HG02623 (cell line): Measurements from ENCODE around the gene FREM1.
"Not testable (repeated sequence)": the region's sequence is repeated elsewhere in the genome, so short reads cannot be mapped to it uniquely, and the experiment has no call there.

Source experiments
- ATAC-seq: cut with Tn5 transposase; IDR thresholded peaks from one replicate; pipeline ENCODE4 v1.9.1; 2021; ENCODE audit warnings: moderate library complexity; ENCODE audit not compliant: unreplicated experiment

FREM1 gene, protein sequence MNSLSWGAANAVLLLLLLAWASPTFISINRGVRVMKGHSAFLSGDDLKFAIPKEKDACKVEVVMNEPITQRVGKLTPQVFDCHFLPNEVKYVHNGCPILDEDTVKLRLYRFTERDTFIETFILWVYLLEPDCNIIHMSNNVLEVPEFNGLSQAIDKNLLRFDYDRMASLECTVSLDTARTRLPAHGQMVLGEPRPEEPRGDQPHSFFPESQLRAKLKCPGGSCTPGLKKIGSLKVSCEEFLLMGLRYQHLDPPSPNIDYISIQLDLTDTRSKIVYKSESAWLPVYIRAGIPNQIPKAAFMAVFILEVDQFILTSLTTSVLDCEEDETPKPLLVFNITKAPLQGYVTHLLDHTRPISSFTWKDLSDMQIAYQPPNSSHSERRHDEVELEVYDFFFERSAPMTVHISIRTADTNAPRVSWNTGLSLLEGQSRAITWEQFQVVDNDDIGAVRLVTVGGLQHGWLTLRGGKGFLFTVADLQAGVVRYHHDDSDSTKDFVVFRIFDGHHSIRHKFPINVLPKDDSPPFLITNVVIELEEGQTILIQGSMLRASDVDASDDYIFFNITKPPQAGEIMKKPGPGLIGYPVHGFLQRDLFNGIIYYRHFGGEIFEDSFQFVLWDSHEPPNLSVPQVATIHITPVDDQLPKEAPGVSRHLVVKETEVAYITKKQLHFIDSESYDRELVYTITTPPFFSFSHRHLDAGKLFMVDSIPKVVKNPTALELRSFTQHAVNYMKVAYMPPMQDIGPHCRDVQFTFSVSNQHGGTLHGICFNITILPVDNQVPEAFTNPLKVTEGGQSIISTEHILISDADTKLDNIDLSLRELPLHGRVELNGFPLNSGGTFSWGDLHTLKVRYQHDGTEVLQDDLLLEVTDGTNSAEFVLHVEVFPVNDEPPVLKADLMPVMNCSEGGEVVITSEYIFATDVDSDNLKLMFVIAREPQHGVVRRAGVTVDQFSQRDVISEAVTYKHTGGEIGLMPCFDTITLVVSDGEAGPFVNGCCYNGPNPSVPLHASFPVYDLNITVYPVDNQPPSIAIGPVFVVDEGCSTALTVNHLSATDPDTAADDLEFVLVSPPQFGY (N-terminal part only)

DNA sequence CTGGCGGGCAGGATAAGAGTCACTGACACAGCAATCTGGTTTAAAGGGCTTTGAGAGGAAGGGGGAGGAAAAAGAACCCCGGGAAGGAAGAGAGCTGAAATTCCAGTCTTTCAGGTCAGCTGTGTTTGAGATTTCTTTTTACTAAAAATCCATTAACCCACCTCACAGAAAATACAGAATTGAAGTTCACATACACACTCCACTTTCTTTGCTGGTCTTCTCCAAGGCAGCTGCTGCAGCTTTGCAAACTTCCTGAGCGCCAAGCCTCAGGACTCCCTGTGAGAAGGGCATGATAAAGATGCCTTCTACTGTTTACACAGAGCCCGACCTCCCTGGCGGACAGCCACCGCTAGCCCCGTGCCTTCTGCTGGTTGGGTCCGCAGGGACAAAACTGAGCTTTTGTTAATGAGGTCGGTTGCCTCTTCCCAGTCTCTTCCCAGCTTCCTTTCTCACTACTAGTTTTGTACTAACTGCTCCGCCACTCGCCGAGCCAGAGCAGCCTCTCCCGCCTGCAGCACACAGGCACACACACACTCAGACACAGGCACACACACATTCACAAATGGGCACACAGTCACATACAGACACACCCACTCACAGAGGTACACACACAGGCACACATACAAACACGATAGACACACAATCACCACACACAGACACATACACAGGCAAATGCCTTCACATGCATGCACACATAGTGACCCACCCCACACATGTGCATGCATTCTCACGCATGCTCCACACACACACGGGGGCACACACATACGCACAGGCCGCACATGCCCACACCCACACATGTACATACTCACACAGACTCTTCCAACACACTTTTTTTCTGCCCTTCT, at the start of gene FREM1:
TSS of gene FREM1 (minus strand) at position 468 of the 845 bp plus-strand sequence. CDS start 41,451 bp downstream, outside the sequence.
- ATAC-seq = no peak

DNA sequence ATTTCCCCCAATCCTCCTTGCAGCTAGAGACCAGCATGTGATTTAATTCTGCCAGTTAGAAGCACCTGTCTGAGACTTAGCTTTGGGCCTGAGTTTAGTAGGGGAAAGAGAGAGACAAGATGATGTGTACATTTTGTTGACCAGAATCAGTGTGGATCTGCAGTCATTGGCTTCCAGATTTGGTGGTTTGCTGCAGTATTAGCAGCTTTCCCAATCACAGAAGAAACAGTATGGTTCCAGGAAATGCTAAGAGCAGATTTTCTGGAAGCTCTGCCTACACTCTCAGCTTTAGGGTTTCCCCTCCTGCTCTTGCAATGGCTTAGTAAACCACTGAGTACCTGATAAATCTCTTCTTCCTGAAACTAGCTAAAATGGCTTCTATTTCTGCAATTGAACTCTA, 48.8 kb upstream of the FREM1 start:
- ATAC-seq = no peak

DNA sequence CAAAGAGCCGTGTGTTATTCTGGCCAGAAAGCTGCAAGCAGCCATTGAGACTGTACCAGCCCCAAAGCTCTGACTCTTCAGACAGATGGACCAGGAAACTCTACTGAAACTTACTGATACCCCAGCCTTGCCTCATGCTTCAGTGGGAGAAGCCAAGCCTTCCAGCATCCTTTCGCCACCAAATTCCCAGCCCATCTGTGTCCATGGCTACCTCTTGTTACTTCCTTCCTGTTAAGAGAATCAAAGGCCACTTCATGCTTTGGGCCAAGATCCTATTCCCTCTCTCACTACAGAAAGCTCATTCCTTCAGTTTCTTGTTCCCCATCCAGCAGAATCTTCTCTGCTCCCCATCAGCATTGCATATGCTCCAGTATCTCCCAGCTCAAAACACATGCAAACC, 46.9 kb upstream of the FREM1 start:
- no peak for ATAC-seq

DNA sequence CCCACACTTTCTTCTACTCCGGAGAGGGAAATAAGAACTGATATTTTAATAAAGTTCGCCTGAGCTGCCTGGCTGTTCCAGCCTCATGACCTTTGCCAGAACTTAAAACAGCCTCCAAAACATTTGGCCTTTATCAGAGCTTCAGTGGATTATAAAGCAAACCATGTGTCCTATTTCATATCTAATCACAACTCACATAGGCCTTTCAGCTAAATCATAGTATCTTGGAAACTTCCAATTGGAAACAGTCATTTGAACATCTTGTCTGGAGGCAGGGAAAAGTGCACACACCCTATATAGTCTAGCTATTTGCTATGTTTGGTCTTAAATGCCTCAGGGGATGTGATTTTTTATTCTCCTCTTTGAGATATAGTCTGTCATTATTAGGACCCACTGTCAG, 46.0 kb upstream of the FREM1 start:
- ATAC-seq = no peak

DNA sequence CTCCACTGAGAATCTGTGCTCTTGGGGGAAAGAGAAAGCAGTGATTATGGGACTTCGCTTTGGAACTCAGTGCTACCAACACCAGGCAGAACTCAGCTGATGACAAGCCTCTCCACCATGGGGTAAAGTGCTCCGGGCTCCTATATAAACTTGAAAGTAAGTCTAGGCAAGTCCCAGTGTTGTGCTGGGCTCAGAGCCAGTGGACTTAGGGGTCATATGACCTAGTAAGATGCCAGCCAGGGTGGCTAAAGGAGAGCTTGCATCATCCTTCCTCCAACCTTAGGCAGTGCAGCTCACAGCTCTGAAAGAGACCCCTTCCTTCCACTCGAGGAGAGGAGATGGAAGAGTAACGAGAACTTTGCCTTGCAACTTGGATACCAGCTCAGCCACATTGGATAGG, 35.1 kb upstream of the FREM1 start:
- ATAC-seq = no peak

DNA sequence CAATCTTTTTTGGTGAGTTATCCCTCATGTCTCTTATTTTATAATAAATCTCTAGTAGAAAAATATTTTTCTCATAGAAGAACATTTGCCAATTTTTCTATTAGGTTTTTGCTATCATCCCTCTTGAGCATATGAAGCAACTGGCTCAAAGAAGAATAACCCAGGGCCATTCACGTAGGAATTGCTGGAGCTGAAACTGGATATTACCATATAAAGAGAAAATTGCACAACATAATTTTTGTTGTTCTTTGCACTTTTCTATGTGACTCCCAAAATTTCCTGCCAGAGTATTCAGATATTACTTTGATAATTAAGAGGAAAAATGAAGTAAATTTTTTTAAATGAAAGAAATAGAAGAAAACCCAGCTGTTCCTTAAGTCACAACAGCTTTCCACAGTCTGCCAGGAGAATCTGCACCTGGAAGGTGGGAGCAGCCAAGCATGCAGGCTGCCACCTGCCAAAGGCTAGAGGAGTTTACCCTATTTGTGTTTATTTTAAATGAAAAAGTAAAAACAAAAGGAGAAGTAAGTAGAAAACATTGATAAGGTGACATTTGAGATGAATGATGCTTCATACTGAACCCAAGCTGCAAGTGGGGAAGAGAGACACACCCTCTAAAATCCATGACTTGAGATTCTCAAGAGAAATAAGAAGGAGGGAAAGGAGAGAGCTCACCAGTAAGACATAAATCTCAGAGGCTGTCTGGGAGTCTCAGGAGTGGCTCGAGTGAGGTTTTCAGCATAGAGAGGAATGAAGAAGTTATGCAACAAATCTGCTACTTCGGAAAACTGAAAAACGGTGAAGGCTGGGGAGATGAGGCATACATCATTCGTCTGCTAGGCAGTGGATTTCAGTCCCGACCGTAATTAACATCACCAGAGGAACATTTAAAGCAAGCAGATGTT, 31.5 kb upstream of the FREM1 start:
- no peak for ATAC-seq

DNA sequence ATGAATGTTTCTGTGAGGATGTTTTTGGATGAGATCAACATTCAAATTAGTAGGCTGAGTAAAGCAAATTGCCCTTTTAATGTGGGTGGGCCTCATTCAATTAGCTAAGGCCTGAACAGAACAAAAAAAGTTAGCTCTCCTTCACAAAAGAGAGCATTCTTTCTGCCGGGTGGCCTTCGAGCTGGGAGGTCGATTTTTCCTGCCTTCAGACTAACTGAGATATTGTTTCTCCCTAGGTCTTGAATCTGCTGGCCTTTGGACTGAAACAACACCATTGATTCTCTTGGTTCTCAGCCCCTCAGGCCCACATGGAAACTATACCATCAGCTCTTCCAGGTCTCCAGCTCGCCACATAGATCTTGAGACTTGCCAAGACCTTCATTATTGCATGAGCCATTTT, 29.1 kb upstream of the FREM1 start:
- no peak for ATAC-seq

DNA sequence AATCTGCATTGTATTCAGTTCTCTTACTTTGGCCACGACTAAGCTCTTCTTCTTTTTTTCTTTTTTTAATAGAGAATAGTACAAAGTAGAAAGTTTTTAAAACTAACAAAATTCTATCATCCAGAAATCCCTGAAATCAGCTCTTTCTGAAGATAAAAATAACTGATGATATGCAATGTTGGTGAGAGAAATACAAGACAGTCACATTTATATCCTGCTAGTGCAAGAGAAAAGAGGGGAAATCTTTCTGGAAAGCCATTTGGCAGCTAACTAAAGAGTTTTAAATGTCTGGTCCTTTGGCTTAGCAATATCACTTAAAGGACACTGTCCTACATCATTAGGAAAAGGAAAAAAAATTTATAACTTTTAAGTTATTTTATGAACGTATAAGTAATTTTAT, 27.0 kb upstream of the FREM1 start:
- no peak for ATAC-seq

DNA sequence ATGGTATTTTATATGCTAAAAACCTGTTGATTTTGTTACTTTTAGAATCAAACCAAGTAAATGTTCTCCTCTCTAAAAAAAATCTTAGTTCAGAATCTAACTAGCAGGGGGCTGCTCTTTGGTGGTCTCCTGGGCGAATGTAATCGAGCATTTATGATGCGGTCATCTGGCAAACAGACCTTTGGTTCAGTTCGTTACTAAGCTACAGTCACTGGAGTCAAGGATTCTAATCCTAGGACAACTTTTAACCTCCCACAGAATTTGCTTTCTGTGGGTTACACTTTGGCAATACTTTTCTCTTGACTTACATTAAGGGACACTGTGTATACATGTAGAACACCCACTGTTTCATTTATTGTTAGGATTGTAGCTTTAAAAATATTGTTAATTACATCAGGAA, 26.3 kb upstream of the FREM1 start:
- no peak for ATAC-seq

DNA sequence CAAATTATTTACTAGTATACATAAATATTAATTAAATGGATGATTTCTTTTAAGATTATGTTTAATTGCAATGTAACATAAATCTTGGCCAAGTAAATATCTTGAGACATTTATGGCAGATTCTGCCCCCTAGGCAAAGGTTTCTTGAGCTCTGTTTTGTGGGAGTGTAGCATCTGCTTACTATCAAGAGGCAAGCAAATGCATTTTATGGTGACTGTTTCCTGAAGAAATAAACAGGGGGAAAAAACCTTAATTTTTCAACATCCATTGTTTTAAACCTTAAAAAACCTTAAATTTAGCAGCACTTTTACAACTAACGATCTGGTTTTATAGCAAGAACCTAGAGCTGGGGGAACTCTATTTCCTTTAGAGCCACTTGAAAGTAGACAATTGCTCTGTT, 25.7 kb upstream of the FREM1 start:
- ATAC-seq = no peak

DNA sequence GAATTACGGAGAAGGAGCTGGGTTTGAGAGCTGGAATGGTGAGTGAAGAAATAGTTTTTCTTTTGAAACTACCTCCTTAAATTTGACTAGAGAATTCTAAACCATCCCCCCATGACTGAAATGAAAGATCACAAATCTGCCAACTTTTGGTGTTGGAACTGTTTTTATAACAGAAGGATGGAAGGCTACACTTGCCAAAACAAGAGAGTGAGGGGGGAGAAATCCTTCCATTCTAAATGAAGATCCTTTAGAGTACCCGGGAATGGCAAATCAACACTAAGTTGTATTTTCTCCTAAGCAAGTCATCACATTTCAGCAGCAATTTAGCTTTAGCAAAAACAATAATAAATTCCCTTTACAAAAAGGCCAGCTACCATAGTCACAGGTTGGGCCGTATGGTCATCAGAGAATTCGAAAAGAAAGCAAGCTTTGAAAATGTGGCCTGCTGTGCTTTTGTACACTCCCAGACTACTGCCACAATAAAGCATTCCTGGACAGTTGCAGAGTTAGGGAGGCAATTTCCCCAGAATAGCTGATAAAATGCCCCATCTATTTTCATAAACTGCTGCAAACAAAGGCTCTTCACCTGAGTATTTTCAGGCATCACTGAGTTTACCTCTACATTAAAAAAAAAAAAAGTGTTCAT, 25.0 kb upstream of the FREM1 start:
- no peak for ATAC-seq

DNA sequence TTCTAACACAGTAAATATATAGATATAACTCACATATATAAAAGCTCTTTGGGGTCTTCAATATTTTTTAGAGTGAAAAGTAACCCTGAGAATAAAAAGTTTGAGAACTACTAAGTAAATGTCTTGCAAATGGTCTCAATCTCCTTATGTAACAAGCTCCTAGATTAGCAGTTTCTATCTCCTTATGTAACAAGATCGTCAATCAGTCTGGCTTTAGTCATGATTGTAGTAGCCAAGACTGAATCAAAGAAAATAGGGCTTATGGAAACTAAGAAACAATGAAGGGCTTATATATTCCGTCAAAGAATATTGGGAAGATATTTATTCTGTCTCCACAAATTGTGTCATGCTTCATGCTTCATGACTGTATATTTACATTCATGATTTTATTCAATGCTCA, 22.4 kb upstream of the FREM1 start:
- no peak for ATAC-seq

DNA sequence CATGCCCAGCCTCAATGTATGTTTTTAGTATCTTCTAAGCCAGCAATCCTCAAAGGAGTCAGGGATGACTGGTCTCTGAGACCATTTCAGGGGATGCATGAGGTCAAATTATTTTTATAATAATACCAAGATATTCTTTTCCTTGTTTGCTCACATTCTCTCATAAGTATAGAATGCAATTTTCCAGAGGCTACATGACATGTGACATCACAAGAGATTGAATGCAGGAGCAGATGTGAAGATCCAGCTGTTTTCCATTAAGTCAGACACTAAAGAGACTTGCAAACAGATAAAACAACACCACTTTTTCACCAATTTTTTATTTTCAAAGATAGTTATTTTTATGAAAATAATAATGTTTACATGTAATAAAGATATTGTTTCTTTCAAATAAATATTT, 22.0 kb upstream of the FREM1 start:
- ATAC-seq = no peak

DNA sequence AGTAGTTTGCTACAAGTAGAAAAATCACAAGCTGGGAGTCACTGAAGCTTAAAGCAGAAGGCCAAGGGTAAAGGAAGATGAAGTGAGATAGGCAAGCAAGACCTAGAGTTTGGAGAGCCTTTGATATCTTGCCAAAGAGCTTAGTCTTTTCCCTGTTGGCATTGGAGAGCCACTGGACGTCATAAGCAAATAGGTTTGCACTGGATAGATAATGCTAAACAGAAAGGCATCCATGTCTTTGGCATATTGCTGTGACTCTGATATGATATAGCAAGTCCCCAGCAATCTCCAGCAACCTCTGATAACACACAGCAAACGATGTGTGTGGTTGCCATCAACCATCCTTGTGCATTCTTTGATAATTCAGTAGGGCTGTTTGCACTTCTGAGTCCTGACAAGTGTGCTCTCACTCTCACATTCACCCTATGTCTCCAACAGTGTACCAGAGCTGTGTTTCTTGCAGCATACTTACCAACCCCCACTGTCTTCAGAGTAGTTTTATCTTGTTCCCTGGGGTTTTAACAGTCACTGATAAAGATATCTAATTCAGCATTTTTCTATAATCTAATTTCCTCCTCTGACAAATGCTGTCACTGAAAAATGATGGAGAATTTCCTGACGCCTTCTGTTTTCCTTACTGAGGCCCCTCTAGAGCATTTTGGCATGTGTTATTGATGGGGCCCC, 16.9 kb upstream of the FREM1 start:
- ATAC-seq = no peak

DNA sequence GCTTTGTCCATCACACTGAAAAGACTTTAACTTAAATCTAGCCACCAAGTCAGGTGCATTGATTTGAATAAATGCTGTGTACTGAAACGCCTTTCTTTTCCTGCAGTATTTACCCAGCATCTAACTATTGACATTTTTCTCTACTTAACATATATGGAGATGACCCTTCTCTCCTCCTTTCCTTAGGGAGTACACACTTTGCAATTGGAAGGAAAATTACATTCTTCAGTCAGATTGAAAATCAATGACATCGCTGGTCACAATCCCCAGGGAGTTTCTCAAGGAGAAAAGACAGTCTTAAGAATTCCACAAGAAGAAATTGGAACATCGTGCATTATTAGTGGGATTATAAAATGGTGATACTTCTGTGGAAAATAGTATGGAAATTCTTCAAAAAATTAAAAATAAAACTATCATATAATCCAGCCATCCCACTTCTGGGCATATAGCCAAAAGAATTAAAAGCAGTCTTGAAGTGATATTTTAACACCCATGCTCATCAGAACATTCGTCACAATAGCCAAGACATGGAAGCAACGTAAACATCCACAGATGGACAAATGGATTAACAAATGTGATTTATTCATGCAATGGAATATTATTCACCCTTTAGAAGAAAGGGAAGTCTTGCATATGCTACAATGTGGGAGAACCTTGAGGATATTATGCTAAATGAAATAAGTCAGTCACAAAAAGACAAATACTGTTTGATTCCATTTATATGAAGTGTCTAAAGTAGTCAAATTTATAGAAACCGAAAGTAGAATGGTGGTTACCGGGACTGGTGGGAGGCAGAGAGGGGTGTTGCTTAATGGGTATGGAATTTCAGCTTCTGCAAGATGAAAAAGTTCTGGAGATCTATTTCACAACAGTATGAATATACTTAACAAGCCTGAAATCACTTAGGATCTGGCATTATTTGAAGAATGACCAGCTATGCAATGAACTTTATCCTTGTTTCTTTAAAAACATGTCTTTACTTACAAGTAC, 14.3 kb upstream of the FREM1 start:
- ATAC-seq = no peak

DNA sequence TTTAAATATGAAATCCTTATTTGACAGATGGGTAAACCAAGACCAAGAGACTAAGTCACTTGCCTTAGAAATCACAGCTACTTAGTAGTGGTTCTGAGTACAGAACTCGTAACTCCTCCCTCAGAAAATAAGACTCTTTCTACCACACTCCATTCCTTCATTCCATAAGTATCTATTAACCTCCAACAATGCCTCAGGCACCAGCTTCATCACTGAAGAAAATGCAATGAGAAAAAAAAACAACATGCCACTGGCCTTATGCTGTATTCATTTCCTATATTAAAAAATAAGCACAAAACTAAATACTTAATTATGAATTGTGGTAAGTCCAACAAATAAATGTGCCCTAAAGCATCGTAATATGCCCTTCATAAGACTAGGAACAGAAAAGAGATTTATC, 13.5 kb upstream of the FREM1 start:
- no peak for ATAC-seq

DNA sequence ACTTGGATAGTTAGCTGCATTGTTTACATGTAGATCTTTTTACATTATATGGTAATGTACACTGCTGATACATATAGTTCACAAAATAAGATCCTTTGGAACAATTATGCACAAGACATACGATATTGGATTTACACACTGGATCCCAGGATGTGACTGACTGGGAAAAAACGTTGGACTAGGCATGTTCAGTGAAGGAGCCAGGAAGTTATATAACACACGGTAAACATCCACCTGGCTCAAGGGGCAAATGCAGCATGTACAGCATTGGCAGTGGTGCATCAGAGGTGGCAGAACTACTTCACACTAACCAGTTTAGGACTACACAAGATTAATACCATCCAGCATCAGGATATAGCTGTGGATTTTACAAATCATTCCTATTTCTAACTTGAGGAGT, 10.6 kb upstream of the FREM1 start:
- not testable (repeated sequence) for ATAC-seq

DNA sequence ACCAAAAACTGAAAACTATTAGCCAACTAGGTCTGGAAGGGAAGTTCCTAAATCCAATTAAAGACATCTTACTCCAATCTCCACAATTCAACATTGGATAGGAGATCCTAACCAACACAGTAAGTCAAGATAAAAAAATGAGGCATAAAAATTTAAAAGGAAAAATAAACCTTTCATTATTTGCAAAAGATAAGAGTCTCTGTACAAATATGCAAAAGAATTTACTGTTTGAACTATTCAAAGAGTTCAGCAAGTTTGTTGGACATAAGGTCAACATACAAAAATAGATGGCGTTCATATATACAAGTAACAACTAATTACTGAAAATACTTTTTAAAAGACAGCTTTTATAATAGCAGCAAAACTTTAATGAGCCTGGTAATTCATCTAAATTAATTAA, 3.1 kb upstream of the FREM1 start:
- ATAC-seq = no peak
